Gastrocnemius medialis (tissue), 4 donors: ENCODE results near the gene DTYMK.

Experiments
- CTCF ChIP-seq, 5 experiments: fragments of 450-650 bp in 3 of 5; fragments of 200-600 bp in 2 of 5; sonication (generic) in 2 of 5; IDR thresholded peaks in 4 of 5; conservative IDR thresholded peaks in 1 of 5; 1 replicate in 4 of 5; 2 replicates in 1 of 5; pipeline ENCODE4 v1.5.1; 2016 to 2019; ENCODE audit warnings: antibody characterized with exemption in 5 of 5, mild to moderate bottlenecking in 3 of 5, moderate library complexity in 3 of 5
- POLR2A ChIP-seq, 2 donors: fragments of 450-650 bp; IDR thresholded peaks; one replicate each; pipeline ENCODE4 v1.6.1; 2017; ENCODE audit warnings: antibody characterized with exemption in 2 of 2, mild to moderate bottlenecking in 2 of 2, moderate library complexity in 2 of 2

- peak; percentile 93 to 96 for TF ChIP-seq POLR2A (IDR thresholded peaks at IDR 0.05)
- no peak for TF ChIP-seq CTCF (IDR thresholded peaks at IDR 0.05 in 4 of 5, conservative IDR thresholded peaks at IDR 0.05 in 1 of 5)
Measured at GRCh38 chr2:241686650-241687425, at the start of gene DTYMK.
